Measurements from ENCODE around the gene SLC12A3.

DNA sequence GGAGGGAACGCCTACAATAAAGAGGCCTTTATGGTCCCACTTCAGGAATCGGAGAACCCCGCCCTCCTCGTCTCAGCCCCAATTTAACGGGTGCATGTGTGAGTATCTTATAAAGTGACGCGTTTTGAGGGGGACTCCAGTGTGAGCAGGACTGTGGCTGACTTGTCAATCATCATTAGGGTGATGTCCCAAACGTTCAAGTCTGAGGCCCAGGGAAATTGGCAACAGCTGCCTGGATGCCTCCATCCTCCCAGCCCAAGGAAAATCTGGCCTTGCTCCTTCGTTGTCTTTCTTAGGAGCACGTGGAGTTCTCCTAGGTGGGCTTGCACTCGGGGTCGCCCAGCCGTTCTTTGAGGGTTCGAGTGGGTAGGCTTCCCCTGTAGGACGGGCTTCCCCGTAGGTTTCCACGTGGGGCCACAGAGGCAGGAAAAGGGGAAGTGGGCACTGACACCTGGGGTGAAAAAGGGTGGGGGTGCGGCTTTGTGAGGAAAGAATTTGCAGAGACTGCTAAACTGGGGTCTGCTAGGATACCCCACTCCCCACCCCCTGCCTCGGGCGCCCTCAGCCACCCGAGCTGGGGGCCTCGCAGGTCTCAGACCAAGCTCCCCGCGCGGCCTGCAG is 66.4 kb downstream of the SLC12A3 start:
- TF ChIP-seq CTCF (IDR thresholded peaks at IDR 0.05) (no peak), POLR2AphosphoS5 (IDR thresholded peaks at IDR 0.05) (no peak)

Data from breast epithelium (tissue), 3 donors.